Muscle of back (tissue), 11 donors: ENCODE data around the gene PNPLA5. TPM values are rescaled to one million over a fixed set of nuclear protein-coding genes. Genes with fewer than 3 reads are reported as not detected.
A peak's percentile ranks its signal among the peaks of the same experiment; 100 is the strongest.

Source experiments
- DNase-seq, 3 donors: peaks; one replicate each; pipeline versions ENCODE4 v3.0.0 to v3.0.0-alpha.2; 2013
- polyA plus RNA-seq, 10 donors: library from polyadenylated mRNA; unstranded; fragments of 120-200 nt; gene quantifications; one replicate each; pipeline ENCODE4 v1.2.1, GENCODE V29; 2013; ENCODE audit not compliant: insufficient read length in 10 of 10

Gene PNPLA5
- polyA plus RNA-seq, 10 donors, result 0.08 TPM; not detected in 9

- no peak for DNase-seq
Measured at GRCh38 chr22:43854786-43855271, 37.0 kb downstream of the PNPLA5 start.

- no peak for DNase-seq
Measured at GRCh38 chr22:43854121-43854785, 37.6 kb downstream of the PNPLA5 start.

GRCh38 chr22:43853328-43853931, 38.4 kb downstream of the PNPLA5 start:
- DNase-seq, result peak in 1 of 3 donors; percentile 44

GRCh38 chr22:43852573-43853327, 39.1 kb downstream of the PNPLA5 start:
- no peak for DNase-seq

- DNase-seq, result no peak
Measured at GRCh38 chr22:43851979-43852307, 39.9 kb downstream of the PNPLA5 start.

GRCh38 chr22:43851058-43851978, 40.5 kb downstream of the PNPLA5 start:
- DNase-seq, result no peak

- no peak for DNase-seq
Measured at GRCh38 chr22:43850529-43850928, 41.3 kb downstream of the PNPLA5 start.

- DNase-seq, result no peak
Measured at GRCh38 chr22:43849731-43850130, 42.1 kb downstream of the PNPLA5 start.

- DNase-seq, result peak in 1 of 3 donors; percentile 57
Measured at GRCh38 chr22:43848366-43849171, 43.2 kb downstream of the PNPLA5 start.

- no peak for DNase-seq
Measured at GRCh38 chr22:43847376-43848289, 44.2 kb downstream of the PNPLA5 start.

- DNase-seq, result no peak
Measured at GRCh38 chr22:43846966-43847365, 44.8 kb downstream of the PNPLA5 start.

GRCh38 chr22:43845981-43846380, 45.8 kb downstream of the PNPLA5 start:
- DNase-seq, result no peak

GRCh38 chr22:43844560-43845545, 47.0 kb downstream of the PNPLA5 start:
- DNase-seq, result no peak

GRCh38 chr22:43843783-43844530, 47.9 kb downstream of the PNPLA5 start:
- no peak for DNase-seq

GRCh38 chr22:43841742-43842141, 50.1 kb downstream of the PNPLA5 start:
- no peak for DNase-seq

- no peak for DNase-seq
Measured at GRCh38 chr22:43840851-43841250, 51.0 kb downstream of the PNPLA5 start.

- DNase-seq, result no peak
Measured at GRCh38 chr22:43840431-43840830, 51.4 kb downstream of the PNPLA5 start.

GRCh38 chr22:43839781-43840180, 52.0 kb downstream of the PNPLA5 start:
- no peak for DNase-seq
